ENCODE results near the gene FOXA1.

Gene FOXA1

DNA sequence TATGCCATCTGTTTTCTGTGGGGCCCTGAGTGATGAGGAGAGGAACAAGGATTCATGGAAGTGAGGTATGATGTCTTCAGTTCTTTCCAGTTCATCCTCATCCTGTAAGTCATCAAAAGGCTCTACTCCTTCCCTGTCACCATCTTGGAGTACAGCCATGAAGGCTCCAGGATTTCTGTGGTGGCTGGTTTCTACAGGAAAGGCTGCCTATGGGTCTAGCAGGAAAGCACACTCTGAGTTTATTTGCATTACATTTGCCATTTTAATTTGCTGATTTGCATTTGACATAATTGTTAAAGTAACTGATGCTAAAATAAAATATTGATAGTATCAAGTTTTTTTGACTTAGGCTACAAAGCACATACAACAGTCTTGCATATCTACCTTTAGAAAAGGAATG is 11.6 kb upstream of the FOXA1 start:
- in situ Hi-C loops (cut with HindIII; ENCODE audit: low pct_ligation_motif_present, low pct_unique_long_range_greater_than_20kb, low sequenced_read_pairs): no loop called here
- no peak for DNase-seq

DNA sequence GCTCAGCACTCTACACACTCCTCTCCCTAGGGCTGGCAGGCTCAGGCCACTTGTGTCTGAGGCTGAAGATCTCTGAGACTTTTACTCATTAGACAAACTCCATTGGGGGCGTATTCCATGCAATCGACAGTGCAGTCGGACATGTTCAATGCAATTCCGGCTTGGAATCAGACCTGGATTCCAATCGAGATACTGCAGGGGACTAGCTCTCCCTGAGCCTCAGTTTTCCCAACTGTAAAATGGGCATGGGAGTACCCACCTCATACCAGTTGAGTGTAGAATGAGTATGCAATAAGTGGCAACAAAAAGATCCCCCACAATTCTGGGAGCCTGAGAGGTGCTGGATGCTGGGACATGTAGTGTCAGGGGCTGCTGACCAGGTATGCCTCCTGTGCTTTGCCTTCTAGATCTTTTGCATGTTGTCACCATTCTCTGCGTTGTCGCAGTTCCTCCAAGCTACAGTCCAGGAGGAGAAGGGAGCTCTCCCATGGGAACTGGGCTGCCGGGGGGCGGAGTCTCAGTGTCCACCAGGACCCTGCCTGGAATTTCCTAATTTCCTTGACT is 8.7 kb upstream of the FOXA1 start:
- DNase-seq: no peak
- in situ Hi-C loops (cut with HindIII; ENCODE audit: low pct_ligation_motif_present, low pct_unique_long_range_greater_than_20kb, low sequenced_read_pairs): no loop called here

DNA sequence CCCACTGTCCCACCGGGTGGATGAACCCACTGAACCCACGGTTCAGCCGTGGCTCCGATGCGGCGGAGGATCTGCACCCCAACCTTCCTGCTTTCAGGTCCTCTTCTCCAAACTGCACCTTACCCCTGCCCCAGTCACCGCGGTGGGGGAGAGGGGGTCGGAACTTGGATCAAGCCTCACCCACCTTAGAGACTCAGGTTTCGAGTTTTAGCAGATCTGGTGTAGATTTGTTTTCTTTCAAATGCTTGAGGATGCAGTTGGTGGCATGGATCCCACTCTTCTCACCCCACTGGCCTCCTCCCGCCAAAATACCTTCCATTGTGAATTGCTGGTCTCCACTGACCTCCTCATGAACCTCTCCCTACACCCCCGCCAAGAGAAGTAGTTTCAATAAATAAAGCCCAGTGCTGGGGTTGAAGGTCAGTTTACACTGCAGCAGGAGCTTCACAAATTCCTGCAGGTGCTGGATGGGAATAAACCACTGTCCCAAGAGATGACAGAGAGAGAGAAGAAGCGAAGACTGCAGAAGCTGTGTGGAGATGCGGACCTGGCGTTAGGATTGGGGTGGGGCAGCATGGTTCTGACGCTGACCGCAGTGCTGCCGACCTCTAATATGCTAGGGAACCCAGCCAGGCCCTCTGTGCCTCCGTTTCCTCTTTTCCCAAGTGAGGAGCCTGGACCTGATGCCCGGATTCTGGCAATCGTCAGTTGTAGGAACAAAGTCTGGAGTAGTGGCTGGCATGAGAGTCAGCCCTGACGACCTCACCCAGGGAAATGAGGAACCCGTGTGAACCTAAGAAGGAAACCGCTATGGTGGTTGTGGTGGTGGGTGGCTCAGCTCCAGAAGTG is 7.8 kb upstream of the FOXA1 start:
- no peak for DNase-seq
- in situ Hi-C loops (cut with HindIII; ENCODE audit: low pct_ligation_motif_present, low pct_unique_long_range_greater_than_20kb, low sequenced_read_pairs): no loop called here

DNA sequence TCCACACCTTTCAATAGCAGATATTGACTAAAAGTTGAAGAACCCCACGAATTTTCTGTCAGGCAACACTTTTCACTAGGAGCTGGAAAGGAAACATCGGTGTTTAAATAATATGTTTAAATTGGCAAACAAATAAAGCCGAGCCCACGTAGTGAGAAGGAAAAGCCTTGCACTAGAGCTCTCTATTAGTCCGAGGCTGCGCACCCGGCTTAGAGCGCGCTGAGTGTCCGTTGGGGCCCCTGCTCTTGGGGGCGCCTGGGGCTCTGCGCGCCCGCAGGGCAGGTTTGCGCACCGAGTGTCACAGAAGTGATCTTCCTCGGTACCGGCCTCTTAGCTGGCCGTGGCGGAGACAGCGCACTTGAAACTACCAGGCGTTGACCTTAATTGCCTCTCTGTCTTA is 6.8 kb upstream of the FOXA1 start:
- in situ Hi-C loops (cut with HindIII; ENCODE audit: low pct_ligation_motif_present, low pct_unique_long_range_greater_than_20kb, low sequenced_read_pairs): no loop called here
- DNase-seq: no peak

DNA sequence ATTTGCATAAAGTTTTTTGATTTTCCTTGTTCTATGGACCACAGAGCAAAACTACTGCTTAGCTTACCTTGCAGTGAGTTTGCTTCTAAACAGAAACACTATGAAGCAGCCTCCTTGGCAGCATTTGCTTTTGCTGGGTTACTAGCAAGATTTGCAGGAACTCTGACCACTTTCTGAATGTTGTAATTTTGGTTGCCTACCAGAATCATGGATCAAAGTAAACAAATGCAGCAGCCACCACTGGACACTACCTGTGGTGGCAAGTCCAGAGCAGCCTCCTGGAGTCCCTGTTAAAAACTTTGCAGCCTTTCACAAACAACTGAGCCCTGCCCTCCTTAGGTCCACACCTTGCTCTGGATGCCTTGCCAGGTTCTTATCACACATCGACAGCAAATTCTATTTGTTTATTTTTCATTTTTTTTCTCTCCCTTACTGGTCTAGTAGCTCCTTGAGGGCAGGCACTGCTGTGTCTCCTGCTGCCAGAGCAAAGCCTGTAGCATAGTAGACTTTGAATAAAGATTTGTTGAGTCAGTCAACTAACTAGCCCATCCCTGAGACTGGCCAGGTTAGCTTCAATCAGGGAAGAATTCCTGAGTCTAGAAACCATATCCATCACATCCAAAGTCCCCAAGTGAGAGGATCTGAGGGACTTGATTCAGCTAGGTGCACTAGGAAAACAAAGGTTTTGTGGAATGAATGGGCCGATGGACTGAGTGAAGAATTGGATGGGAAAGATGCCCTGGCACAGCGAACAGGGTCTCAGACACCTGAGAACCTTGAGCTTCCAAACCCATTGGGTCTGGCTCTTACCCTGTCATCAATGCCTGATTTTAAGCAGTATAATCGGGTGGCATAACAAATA is 6.1 kb upstream of the FOXA1 start:
- DNase-seq: no peak
- in situ Hi-C loops (cut with HindIII; ENCODE audit: low pct_ligation_motif_present, low pct_unique_long_range_greater_than_20kb, low sequenced_read_pairs): no loop called here

DNA sequence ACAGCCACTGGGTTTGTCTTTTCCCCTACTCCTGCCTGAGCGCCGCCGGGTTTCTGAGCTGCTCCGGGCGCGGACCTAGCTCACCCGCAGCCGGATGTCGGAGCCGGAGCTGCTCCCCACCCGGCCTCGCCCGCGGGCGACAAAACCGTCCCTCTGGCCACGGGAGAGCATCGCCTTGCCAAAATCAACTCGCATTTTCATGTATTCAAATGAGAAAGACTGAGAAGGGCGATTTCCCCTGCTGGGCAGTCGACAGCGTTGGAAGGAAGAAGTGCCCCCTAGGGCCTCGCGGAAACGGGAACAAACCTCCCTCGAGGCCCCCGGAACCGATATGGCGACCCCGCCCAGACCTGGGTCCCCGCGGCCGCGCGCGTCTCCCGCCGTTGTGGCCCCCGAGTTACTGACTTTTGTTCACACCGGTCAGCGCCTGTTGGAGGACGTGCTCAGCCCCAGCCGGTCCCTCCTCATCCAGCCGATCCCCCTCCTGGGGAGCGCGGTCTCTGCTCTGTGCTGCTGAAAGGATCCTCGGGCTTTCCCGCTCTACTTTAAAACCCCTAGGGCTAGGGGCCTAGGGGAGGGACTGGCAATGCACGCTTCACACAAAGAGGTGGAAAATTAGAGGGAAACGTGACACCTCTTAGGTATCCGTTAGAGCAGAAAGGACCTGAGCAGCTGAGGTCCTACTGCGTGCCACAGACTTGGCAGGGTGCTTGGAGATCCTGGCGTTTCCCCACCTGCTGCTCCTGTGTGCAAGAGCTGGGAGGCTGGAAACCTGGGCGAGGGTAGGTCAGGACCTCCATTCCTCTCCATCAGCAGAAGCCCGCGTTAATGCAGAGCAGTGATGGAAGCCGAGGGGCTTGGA is 4.7 kb upstream of the FOXA1 start:
- in situ Hi-C loops (cut with HindIII; ENCODE audit: low pct_ligation_motif_present, low pct_unique_long_range_greater_than_20kb, low sequenced_read_pairs): no loop called here
- no peak for DNase-seq

DNA sequence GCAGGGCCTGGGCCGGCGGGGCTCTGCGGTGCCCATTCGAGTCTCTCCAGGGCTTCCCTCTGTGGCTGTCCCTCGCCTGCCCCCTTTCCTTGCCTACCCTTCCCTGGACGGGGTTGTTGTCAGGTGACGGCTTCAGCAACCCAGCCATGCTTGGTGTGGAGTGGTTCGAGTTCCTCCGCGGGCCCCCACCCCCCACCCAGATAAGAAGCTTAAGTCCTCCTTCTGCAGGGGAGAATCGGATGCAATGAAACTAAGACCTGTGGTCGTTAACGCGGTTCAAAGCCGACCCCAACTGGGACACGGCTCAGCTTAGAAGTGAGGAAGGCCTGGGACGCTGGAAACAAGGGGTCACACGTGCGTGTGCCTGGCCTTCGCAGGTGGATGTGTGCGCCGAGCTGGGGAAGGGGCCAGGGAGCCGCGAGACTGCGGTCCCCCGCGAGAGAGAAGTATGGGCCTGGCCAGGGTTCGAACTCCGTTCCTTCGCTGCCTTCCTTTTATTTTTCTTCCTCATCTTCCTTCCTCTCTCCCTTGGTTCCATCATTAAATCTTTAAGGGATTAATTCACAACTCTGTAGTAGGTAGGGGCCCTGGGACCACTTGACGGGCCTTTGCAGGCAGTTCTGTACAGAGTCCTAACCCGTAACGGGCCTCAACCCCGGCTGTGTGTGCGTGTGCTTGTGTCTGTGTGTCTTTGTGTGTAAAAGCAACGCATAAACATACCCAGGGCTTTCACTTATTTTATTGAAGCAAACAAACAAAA is 3.9 kb upstream of the FOXA1 start:
- in situ Hi-C loops (cut with HindIII; ENCODE audit: low pct_ligation_motif_present, low pct_unique_long_range_greater_than_20kb, low sequenced_read_pairs): no loop called here
- DNase-seq: no peak

DNA sequence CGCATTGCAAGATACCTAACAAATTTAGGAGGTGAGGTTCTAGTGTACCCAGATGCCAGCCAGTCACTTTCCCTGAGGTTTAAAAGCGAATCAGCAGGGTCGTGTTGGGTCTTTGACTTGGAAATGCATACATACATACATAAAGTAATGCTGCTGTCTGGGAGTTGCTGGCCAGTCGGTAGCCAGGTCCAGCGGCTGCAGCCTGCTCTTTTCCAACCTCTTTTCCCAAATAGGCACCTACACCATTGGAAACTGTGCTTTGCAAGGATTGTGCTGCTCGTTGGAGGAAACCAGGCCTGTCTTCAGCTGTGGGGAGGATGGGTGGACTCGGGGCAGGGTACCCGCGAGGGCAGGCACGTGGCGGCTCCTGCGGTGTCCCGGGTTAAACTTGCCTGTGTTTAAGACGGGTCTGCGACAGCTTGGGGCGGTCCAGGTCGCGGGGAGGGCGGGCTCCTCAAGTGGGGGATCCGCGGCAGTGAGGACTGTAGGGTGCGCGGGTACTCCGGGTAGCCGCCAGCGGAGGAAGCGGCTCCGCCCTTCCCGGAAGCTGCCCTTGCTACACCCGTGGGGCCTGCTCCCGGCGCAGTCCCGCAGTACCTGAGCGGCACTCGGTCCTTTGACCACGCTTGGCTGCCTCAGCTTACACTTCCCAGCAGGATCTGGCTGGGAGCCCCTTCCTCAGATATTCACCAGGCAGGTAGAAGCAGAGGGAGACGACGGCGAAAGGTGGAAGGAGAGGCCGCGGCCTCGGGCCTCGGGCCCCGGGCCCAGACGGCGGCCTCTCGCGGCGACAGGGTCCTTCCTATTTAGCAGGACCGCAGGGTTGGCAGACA is 3.1 kb upstream of the FOXA1 start:
- in situ Hi-C loops (cut with HindIII; ENCODE audit: low pct_ligation_motif_present, low pct_unique_long_range_greater_than_20kb, low sequenced_read_pairs): no loop called here
- no peak for DNase-seq

DNA sequence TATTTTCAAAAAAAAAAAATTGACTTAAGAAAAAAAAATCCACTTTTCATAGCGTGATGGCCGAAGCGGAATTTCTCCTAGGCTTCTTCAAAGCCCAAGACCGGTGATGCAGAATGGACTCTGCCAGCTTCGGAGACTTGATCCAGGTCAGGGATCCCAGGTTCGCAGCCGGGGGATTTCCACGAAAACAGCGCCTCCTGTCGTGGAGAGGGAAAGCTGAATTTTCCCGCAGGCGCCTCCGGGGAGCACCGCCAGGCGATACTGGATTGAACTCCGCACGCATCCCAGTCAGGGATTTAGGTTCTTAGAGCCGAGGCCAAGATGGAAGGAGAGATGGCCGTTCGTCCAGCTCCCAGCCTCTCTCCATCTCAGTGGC is 2.5 kb upstream of the FOXA1 start:
- in situ Hi-C loops (cut with HindIII; ENCODE audit: low pct_ligation_motif_present, low pct_unique_long_range_greater_than_20kb, low sequenced_read_pairs): no loop called here
- peak; percentile 5 for DNase-seq

DNA sequence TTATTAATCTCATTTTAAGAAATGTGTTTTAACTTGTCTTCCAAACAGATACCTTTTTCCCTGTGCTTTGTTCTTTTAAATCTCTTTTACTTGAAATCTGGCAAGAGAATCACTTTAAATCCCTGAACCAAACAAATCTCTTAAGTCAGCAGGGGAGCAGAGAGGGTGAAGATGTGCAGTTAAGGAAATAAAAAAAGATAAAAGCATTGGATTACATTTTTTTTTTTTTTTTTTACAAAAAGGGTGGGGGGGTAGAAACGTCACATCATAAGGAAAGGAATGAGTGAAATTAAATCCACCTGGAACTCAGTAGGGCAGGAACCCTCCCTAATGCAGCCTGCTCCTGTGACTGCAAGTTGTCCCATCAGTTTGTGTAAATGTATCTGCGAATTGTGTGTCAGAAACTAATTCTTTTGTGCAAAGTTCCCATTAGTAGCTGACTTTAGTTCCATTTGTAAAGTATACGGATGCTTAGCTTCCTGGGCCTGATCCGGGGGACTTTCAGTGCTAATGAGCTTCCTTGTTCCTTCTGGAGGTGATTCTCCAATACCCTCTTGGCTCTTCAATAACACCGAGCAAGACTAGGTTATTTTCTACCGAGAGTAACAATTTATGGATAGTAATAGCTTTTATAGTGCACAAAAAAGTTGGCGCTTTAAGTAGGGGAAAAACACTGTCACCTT is 1.9 kb upstream of the FOXA1 start:
- in situ Hi-C loops (cut with HindIII; ENCODE audit: low pct_ligation_motif_present, low pct_unique_long_range_greater_than_20kb, low sequenced_read_pairs): no loop called here
- no peak for DNase-seq

DNA sequence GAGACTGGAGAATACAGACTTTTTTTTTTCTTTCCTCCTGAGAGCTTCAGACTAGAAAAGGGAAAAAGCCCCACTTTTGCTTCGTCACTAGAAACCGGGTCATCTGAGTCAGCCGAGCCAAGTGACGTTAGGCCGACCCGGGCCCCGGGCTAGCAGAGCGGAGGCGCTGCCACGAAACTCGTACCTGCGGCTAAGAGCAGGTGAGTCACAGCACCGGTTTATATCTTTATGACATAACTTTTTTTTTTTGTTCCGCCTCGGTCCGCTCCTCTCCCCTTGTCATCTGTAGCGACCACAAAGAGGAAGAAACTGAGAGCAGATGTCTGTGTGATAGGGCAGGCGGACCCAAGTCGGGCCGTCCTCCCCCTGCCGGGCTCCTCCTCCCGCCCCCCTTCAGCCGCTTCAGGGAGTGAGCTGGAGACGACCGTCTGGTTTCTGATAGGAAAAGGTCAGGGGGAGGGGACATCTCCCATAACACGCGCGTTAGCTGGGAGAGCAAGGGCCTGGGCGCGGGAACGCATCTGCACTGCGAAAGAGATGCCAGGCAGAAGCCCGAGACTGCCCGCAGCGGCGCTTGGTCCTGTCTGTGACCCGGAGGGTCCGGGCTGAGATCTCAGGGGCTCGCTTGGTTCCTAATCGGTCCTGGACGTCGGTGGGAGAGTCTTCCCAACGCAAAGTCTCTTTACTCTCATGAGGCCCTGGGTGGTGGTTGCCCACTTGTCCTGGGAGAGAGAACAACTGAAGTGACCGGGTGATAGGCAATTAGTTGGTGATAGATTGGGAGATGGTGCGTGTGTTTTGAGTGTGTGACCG is 966 bp upstream of the FOXA1 start:
- in situ Hi-C loops (cut with HindIII; ENCODE audit: low pct_ligation_motif_present, low pct_unique_long_range_greater_than_20kb, low sequenced_read_pairs): no loop called here
- peak; percentile 85 for DNase-seq

DNA sequence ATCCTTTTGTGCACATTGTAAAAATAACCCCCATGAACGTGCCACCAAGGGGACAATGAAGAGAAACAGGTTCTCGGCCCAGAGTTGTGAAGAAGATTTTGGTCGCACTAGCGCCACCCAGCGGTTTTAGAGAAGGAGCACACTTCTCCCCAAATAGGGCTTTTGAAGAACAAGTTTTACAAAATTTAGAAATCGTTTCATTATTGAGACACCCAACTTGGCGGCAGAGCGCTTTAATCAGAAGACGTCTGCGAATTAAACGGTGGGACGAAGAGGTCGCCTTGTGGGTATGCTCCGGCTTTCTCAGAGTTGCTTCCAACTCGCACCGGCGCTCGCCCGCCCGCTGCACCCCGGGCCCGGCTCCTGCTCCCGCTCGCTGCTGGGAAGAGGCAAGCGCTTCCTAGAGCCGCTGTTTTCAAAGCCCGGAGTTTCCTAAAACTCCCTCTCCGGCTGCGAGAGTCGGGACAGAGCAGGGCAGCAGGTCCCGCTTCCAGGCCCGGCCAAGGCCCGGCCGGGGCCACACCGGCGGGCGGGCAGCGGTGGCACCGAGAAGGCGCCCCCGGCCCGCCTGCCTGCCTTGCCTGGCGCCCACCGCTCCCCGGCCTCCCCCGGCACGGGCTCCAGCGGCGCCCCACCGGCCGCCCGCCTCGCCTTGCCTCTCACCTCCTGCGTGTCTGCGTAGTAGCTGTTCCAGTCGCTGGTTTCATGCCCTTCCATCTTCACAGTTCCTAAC is 645 bp downstream of the FOXA1 start:
- in situ Hi-C loops (cut with HindIII; ENCODE audit: low pct_ligation_motif_present, low pct_unique_long_range_greater_than_20kb, low sequenced_read_pairs): no loop called here
- DNase-seq: peak; percentile 77

DNA sequence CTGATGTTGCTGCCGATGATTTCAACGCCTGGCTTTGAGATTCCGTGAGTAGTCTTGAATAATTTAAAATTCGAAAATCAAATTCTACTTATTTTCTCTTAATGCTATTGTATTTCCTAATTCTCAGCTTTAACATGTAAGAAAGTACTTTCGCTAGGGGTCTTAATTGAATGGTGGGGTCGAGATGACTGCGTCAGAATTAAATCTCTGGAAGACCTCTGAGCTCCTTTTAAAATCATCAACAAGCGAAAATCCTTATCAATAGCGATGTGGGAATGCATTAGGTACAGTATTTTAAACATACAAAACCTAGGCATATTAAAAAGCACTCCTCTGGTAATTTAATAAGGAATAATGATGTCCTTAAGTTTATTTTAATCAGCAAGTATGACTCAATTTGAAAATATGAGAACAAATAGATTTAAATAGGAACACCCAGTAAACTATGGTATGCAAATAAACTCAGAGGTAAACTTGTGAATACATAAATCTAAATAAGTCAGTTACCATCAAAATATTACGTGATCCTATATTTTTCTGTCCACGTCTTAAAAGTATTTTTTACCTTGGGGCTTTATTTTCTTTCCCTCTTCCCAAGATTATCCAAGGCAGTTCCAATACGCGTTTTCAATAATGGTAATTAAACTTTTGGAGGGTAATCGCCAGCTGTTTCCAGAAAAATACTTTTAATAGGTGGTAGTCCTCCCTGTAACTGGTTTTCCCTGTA is 1.4 kb downstream of the FOXA1 start:
- DNase-seq: no peak
- in situ Hi-C loops (cut with HindIII; ENCODE audit: low pct_ligation_motif_present, low pct_unique_long_range_greater_than_20kb, low sequenced_read_pairs): no loop called here

DNA sequence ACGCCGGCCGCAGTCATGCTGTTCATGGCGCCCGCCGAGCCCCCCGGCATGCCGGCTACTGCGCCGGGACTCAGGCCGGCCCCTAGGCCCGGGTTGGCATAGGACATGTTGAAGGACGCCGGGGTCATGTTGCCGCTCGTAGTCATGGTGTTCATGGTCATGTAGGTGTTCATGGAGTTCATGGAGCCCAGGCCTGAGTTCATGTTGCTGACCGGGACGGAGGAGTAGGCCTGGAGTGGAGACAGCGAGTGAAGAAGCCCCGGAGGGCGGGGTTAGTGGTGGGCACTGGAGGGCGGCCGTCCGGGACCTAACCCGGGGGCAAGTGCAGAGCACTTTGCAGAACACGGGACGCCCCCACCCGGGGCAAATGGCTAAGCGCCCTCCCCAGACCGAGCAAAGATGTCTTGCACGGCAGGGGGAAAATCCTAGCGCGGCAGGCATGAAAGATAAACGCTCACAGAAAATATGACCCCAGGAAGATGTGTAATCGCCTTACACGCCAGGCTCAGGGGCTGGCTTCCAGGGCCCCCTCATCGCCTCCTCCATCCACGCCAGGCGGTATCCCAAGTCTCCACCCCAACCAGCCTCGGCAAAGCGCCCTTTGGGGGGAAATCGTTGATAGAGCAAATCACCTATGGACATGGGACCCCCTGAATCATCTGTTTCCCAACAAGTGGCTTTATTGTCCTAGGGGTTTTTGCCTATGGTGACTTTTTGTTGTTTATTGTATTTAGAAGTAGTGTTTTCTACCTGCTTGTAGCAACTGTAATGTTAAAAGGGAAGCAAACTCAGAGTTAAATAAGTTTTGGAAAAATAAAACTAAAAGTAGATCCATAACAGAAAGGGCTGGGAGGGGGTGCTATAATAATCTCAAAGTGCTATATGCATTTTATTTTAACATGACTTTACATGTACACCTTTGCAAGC is 2.3 kb downstream of the FOXA1 start:
- DNase-seq: no peak
- in situ Hi-C loops (cut with HindIII; ENCODE audit: low pct_ligation_motif_present, low pct_unique_long_range_greater_than_20kb, low sequenced_read_pairs): no loop called here

All from ACHN (cell line).